ENCODE data around the gene UNC13C.

DNA sequence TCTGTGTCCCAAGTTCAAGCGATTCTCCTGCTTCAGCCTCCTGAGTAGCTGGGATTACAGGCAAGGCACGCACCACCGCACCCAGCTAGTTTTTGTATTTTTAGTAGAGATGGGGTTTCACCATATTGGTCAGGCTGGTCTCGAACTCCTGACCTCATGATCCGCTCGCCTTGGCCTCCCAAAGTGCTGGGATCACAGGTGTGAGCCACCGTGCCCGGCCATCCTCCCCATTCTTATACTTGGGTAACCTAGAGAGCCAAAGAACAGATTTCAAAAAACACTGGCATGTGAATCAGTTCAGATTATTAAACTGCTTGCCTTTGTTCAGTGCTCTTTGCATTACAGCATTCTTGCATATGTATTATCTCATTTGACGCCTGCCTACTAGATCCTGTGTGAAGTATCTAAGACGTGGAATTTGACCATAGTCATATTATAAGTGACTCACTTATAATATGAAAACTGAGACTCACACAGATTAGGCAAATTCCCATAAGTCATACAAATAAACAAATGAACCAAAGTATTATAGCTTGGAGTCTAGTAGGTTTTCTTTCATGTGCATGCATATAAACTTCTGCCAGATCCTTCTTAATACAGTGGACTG, 123.5 kb downstream of the UNC13C start:
- TF ChIP-seq, protein P1, sequence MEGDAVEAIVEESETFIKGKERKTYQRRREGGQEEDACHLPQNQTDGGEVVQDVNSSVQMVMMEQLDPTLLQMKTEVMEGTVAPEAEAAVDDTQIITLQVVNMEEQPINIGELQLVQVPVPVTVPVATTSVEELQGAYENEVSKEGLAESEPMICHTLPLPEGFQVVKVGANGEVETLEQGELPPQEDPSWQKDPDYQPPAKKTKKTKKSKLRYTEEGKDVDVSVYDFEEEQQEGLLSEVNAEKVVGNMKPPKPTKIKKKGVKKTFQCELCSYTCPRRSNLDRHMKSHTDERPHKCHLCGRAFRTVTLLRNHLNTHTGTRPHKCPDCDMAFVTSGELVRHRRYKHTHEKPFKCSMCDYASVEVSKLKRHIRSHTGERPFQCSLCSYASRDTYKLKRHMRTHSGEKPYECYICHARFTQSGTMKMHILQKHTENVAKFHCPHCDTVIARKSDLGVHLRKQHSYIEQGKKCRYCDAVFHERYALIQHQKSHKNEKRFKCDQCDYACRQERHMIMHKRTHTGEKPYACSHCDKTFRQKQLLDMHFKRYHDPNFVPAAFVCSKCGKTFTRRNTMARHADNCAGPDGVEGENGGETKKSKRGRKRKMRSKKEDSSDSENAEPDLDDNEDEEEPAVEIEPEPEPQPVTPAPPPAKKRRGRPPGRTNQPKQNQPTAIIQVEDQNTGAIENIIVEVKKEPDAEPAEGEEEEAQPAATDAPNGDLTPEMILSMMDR (IDR thresholded peaks at IDR 0.05) = no peak
- no peak for TF ChIP-seq POLR2A (IDR thresholded peaks at IDR 0.05)
